Measurements from ENCODE around the gene SMCO4.
"Not testable (repeated sequence)": the region's sequence is repeated elsewhere in the genome, so short reads cannot be mapped to it uniquely, and the experiment has no call there.

SMCO4 gene

DNA sequence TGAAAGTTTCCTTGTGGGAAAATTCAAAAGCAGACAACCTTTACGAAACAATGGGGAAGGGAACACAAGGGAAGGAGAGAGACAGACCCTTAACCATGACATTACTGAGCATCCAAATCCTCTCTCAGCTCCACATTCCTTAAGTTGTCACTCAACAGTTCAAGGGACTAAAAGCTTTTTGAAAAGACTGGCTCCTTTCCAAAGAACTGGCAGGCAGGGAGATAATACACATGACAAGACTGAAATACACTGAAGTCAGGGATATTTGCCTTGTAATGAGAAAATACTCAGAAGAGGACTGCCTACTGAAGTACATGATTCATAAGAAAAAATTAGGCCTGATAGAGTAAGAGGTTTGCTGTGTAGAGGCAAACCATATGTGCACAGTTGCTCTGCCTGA, 69.1 kb downstream of the SMCO4 start:
- H3K27ac ChIP-seq = peak overlapping the region; percentile 9; the same call in 1 of the 2 replicates
- TF ChIP-seq, protein P1, sequence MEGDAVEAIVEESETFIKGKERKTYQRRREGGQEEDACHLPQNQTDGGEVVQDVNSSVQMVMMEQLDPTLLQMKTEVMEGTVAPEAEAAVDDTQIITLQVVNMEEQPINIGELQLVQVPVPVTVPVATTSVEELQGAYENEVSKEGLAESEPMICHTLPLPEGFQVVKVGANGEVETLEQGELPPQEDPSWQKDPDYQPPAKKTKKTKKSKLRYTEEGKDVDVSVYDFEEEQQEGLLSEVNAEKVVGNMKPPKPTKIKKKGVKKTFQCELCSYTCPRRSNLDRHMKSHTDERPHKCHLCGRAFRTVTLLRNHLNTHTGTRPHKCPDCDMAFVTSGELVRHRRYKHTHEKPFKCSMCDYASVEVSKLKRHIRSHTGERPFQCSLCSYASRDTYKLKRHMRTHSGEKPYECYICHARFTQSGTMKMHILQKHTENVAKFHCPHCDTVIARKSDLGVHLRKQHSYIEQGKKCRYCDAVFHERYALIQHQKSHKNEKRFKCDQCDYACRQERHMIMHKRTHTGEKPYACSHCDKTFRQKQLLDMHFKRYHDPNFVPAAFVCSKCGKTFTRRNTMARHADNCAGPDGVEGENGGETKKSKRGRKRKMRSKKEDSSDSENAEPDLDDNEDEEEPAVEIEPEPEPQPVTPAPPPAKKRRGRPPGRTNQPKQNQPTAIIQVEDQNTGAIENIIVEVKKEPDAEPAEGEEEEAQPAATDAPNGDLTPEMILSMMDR (conservative IDR thresholded peaks at IDR 0.05) = no peak

DNA sequence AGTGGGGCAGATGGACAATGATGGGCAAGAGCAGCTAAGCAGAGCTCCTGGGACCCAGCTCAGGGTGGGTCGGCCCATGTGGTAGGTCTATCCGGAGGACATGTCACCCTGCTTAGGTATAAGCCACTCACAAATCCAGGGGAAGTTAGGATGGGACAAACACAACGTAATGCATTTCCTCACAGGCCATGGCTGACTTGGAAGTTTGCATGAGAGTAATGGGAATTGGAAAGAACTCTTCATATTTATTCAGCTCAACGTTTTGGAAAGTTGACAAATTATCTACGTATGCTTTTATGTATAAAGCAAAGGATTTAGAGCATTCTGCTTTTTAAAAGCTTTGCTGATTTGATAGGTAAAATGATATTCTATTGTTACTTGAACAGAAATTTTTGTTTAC, 74.9 kb downstream of the SMCO4 start:
- peak overlapping the region; percentile 47; the same call in 1 of the 2 replicates for H3K27ac ChIP-seq
- TF ChIP-seq, protein P1 (conservative IDR thresholded peaks at IDR 0.05) = no peak

DNA sequence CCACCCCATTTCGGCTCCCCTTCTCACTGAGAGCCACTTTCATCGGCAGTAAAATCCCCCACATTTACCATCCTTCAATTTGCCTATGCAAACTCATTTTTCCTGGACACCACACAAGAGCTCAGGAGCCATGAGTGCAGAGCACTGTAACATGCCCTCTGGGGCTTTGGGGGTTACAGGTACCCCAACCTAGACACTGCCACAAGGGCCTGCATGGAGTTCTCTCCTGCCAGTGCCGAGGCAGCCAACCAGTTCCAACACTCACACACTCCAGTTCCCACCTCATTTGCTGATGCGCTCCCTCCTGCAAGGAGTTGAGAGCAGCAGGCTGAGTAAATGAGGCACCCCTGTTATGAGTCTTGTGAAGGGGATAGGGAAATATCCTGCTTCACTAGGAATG, 76.1 kb downstream of the SMCO4 start:
- TF ChIP-seq, protein P1 (conservative IDR thresholded peaks at IDR 0.05) = no peak
- H3K27ac ChIP-seq = peak overlapping the region; percentile 47; the same call in 1 of the 2 replicates

DNA sequence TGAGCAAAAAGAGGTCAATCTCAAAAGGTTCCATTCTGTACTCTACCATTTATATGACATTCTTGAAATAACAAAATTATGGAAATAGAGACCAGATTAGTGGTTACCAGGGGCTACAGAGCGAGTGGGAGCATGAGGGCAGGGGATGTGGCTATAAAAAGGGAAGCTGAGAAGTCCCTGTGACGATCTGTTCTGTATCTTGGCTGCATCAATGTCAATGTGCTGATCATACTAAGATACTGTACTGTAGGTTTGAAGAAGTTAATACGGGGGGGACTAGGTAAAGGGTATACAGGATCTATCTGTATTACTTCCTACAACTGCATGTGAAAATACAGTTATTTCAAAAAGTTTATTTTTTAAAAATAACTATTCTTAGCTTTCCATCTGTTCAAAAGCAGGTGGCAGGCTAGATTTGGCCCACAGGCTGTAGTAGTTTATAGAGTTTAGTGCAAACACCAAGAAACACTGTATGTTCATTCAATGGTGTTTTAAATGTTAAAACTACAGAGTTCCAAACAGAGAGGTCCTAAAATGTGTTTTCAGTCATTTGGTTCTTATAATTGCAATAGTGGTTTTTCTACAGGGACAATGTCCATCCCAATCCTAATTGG, 78.2 kb downstream of the SMCO4 start:
- H3K27ac ChIP-seq = peak overlapping the region; percentile 47
- TF ChIP-seq, protein P1 (conservative IDR thresholded peaks at IDR 0.05) = no peak

DNA sequence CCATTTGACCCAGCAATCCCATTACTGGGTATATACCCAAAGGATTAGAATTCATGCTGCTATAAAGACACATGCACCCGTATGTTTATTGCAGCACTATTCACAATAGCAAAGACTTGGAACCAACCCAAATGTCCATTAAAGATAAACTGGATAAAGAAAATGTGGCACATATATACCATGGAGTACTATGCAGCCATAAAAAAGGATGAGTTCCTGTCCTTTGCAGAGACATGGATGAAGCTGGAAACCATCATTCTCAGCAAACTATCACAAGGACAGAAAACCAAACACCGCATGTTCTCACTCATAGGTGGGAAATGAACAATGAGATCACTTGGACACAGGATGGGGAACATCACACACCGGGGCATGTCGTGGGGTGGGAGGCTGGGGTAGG, 79.5 kb downstream of the SMCO4 start:
- not testable (repeated sequence) for H3K27ac ChIP-seq

DNA sequence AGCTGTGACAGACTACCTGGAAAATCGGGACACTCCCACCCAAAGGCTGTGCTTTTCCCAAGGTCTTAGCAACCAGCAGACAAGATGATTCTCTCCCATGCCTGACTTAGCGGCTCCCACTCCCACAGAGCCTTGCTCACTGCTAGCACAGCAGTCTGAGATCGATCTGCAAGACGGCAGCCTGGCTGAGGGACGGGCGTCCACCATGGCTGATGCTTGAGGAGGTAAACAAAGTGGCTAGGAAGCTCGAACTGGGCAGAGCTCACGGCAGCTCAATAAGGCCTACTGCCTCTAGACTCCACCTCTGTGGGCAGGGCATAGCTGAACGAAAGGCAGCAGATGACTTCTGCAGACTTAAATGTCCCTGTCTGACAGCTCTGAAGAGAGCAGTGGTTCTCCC, 84.9 kb downstream of the SMCO4 start:
- TF ChIP-seq, protein P1 (conservative IDR thresholded peaks at IDR 0.05) = no peak
- no peak overlapping the region for H3K27ac ChIP-seq

DNA sequence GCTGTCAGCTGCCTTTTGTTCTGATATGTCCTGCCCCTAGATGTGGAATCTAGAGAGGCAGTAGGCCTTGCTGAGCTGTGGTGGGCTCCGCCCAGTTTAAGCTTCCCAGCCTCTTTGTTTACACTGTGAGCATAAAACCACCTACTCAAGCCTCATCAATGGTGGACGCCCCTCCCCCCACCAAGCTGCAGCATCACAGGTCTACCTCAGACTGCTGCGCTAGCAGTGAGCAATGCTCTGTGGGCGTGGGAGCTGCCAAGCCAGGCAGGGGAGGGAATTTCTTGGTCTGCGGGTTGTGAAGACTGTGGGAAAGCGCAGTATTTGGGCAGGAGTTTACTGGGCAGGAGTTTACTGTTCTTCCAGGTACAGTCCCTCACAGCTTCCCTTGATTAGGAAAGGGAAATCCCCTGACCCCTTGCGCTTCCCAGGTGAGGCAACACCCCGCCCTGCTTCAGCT, 98.5 kb downstream of the SMCO4 start:
- H3K27ac ChIP-seq = no peak overlapping the region
- TF ChIP-seq, protein P1 (conservative IDR thresholded peaks at IDR 0.05) = no peak

DNA sequence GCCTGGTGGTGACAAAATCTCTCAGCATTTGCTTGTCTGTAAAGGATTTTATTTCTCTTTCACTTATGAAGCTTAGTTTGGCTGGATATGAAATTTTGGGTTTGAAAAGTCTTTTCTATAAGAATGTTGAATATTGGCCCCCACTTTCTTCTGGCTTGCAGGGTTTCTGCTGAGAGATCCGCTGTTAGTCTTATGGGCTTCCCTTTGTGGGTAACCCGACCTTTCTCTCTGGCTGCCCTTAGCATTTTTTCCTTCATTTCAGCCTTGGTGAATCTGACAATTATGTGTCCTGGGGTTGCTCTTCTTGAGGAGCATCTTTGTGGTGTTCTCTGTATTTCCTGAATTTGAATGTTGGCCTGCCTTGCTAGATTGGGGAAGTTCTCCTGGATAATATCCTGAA, 100.0 kb downstream of the SMCO4 start:
- not testable (repeated sequence) for H3K27ac ChIP-seq

DNA sequence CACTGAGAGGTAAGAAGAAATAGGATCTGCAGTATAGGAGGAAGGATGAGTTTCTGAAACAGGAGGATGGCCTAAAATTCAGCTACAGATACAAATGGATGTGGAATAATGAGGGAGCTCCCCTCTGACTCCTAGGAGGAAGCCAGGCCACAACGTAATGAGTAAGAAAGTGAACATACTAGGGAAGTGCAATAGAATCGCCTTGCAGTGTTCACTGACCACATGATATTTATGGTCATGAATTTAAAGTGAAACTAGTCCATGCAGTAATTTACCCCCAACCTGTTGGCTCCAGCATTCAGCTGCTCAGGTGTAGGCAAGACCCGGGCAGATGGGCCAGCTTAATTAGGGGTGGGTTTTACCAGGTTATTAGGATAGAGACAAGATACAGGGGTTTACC, 110.9 kb downstream of the SMCO4 start:
- H3K27ac ChIP-seq = no peak overlapping the region
- TF ChIP-seq, protein P1 (conservative IDR thresholded peaks at IDR 0.05) = no peak
